Neuronal stem cell (in vitro differentiated cells): Measurements from ENCODE around the gene UMODL1.

ENCODE experiments used
- DNase-seq: peaks from one replicate; pipeline ENCODE4 v3.0.0-alpha.2; 2013; ENCODE audit warnings: low spot score
- H2AFZ ChIP-seq: one replicate; pipeline ENCODE4 v1.6.1; 2013; ENCODE audit warnings: mild to moderate bottlenecking, low read length, inconsistent platforms
- H2AK5ac ChIP-seq: 2 replicates; pipeline ENCODE4 v1.6.1; 2013; ENCODE audit warnings: low read depth, mild to moderate bottlenecking, inconsistent platforms, low read length, moderate library complexity, mixed read lengths
- H2BK120ac ChIP-seq: 2 replicates; pipeline ENCODE4 v1.6.1; 2013; ENCODE audit warnings: low read depth, mild to moderate bottlenecking, inconsistent platforms, low read length, moderate library complexity, mixed read lengths
- H2BK12ac ChIP-seq: one replicate; pipeline ENCODE4 v1.6.1; 2013; ENCODE audit warnings: low read length, inconsistent platforms
- H2BK15ac ChIP-seq: 2 replicates; pipeline ENCODE4 v1.6.1; 2013; ENCODE audit warnings: mild to moderate bottlenecking, low read length, inconsistent platforms, mixed read lengths
- H2BK5ac ChIP-seq: one replicate; pipeline ENCODE4 v1.6.1; 2013; ENCODE audit warnings: inconsistent platforms, mild to moderate bottlenecking, low read length, moderate library complexity
- H3K14ac ChIP-seq: one replicate; pipeline ENCODE4 v1.6.1; 2013; ENCODE audit warnings: low read length, inconsistent platforms
- H3K18ac ChIP-seq: 2 replicates; pipeline ENCODE4 v1.6.1; 2013; ENCODE audit warnings: low read length, inconsistent platforms
- H3K23ac ChIP-seq: 2 replicates; pipeline ENCODE4 v1.6.1; 2013; ENCODE audit warnings: low read depth, mild to moderate bottlenecking, mixed read lengths, low read length, inconsistent platforms; ENCODE audit not compliant: poor library complexity
- H3K27ac ChIP-seq: replicated peaks from 3 replicates; pipeline ENCODE4 v1.5.1; 2013; ENCODE audit warnings: low read length, inconsistent platforms
- H3K27me3 ChIP-seq, 3 experiments: 2 replicates each; pipeline ENCODE4 v1.6.1; 2013; ENCODE audit warnings: low read length in 3 of 3, mild to moderate bottlenecking in 2 of 3, inconsistent platforms in 1 of 3, low read depth in 1 of 3, mixed read lengths in 1 of 3, moderate library complexity in 1 of 3; ENCODE audit not compliant: control insufficient read depth in 3 of 3, insufficient read depth in 3 of 3
- H3K36me3 ChIP-seq, 2 donors: replicated peaks in 1 of 2; 2 replicates each; pipeline ENCODE4 v1.6.1; 2013; ENCODE audit warnings: low read length in 2 of 2; ENCODE audit not compliant: control insufficient read depth in 2 of 2, insufficient read depth in 2 of 2
- H3K4ac ChIP-seq: 2 replicates; pipeline ENCODE4 v1.6.1; 2013; ENCODE audit warnings: inconsistent platforms, mild to moderate bottlenecking, low read length, moderate library complexity
- H3K4me1 ChIP-seq, 2 donors: 1 replicate in 1 of 2; 2 replicates in 1 of 2; pipeline ENCODE4 v1.6.1; 2013; ENCODE audit warnings: low read length in 2 of 2, low read depth in 1 of 2; ENCODE audit not compliant: control insufficient read depth in 2 of 2, insufficient read depth in 1 of 2
- H3K4me2 ChIP-seq: one replicate; pipeline ENCODE4 v1.6.1; 2013; ENCODE audit warnings: mild to moderate bottlenecking, low read length, inconsistent platforms; ENCODE audit not compliant: insufficient read depth, poor library complexity, severe bottlenecking
- H3K4me3 ChIP-seq, 2 donors: 2 replicates each; pipeline ENCODE4 v1.5.1; 2013; ENCODE audit warnings: low read length in 2 of 2, mild to moderate bottlenecking in 2 of 2, inconsistent platforms in 1 of 2, moderate library complexity in 1 of 2
- H3K79me1 ChIP-seq: one replicate; pipeline ENCODE4 v1.6.1; 2013; ENCODE audit warnings: low read depth, mild to moderate bottlenecking, inconsistent platforms, low read length, moderate library complexity
- H3K9ac ChIP-seq: one replicate; pipeline ENCODE4 v1.6.1; 2013; ENCODE audit warnings: mild to moderate bottlenecking, low read depth, low read length, inconsistent platforms; ENCODE audit not compliant: poor library complexity
- H3K9me3 ChIP-seq, 2 donors: replicated peaks in 1 of 2; 2 replicates each; pipeline versions ENCODE3 to v1.6.1; 2013; ENCODE audit warnings: low read length in 2 of 2, mild to moderate bottlenecking in 2 of 2, inconsistent platforms in 1 of 2, low read depth in 1 of 2, mixed read lengths in 1 of 2, moderate library complexity in 1 of 2; ENCODE audit not compliant: control insufficient read depth in 2 of 2, insufficient read depth in 1 of 2
- H4K8ac ChIP-seq: one replicate; pipeline ENCODE4 v1.6.1; 2013; ENCODE audit warnings: low read depth, mild to moderate bottlenecking, inconsistent platforms, low read length, moderate library complexity
- H4K91ac ChIP-seq: one replicate; pipeline ENCODE4 v1.6.1; 2013; ENCODE audit warnings: low read length, low read depth, mild to moderate bottlenecking, inconsistent platforms; ENCODE audit not compliant: poor library complexity
- WGBS, 2 donors: extraction: QIAGEN DNeasy Blood & Tissue Kit; methylation state at CpG; one replicate each; pipeline ENCODE4 v1.1.7; 2013; ENCODE audit warnings: missing lambda C conversion rate in 2 of 2, mixed read lengths in 1 of 2; ENCODE audit not compliant: insufficient read length in 2 of 2, insufficient replicate concordance in 1 of 2; ENCODE audit errors: extremely low coverage in 2 of 2; 5-methylcytosine and 5-hydroxymethylcytosine counted together

The UMODL1 gene

DNA sequence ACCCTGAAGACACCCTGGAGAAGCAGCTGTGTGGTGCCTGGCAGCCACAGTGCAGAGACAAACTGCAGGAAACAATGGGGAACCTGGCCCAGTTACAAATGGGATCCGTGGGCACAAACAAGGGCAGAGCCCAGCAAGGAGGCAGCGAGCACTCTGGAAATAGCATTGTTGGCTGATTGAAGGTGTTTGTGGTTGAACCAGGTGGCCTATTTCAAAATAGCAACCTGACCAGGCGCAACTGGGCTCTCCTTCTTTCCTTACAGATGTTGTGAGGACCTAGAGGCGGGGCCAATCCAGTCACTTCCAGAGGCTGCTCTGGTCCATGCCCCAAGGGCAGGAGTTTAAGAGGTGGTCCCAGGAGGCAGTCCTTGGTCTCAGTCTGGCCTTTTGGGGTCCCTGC is 39.3 kb upstream of the UMODL1 start:
- Histone ChIP-seq H2AK5ac (no peak overlapping the region), H3K18ac (no peak overlapping the region), H3K4me1 (peaks cover 0 to 7% of the 10 kb centered on the region in 2 donors), H4K91ac (no peak overlapping the region), H3K27me3 (peaks cover 0 to 11% (median 0%) of the 10 kb centered on the region in 3 experiments), H3K14ac (no peak overlapping the region), H2AFZ (no peak overlapping the region), H2BK120ac (no peak overlapping the region), H2BK12ac (no peak overlapping the region), H3K4me3 (no peak overlapping the region), H2BK15ac (no peak overlapping the region), H3K27ac (no peak overlapping the region), H4K8ac (no peak overlapping the region), H3K79me1 (peaks cover under 1% of the 10 kb centered on the region), H3K23ac (no peak overlapping the region), H3K9me3 (peaks cover 0 to 4% of the 10 kb centered on the region in 2 donors), H2BK5ac (no peak overlapping the region), H3K4me2 (no peak overlapping the region), H3K36me3 (no peaks in the 10 kb centered on the region), H3K4ac (no peak overlapping the region), H3K9ac (no peak overlapping the region)
- WGBS, 2 donors, result no CpG with 5 or more reads among the region's 4 CpGs
- no peak for DNase-seq

DNA sequence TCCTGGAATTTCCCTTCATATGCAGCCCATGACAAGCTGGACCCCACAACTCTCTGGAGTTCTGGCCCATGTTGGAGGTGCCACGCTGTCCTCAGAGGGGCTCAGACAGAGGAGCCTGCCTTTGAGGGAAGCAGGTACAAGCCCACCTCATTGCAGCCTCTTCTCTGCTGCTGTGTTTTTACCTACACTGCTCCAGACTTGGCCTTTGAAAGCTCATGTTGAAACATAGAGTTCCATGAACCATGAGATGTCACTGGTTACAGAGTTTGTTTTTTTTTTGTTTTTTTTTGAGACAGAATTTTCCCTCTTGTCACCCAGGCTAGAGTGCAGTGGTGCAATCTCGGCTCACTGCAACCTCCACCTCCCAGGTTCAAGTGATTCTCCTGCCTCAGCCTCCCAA is 38.9 kb upstream of the UMODL1 start:
- Histone ChIP-seq H2BK15ac (no peak overlapping the region), H3K9ac (no peak overlapping the region), H3K79me1 (no peaks in the 10 kb centered on the region), H4K8ac (no peak overlapping the region), H2AK5ac (no peak overlapping the region), H3K27ac (no peak overlapping the region), H3K4me1 (peaks cover 0 to 3% of the 10 kb centered on the region in 2 donors), H3K18ac (no peak overlapping the region), H3K4me2 (no peak overlapping the region), H3K4me3 (no peak overlapping the region), H3K4ac (no peak overlapping the region), H3K27me3 (peaks cover 0 to 11% (median 0%) of the 10 kb centered on the region in 3 experiments), H3K14ac (no peak overlapping the region), H2BK5ac (no peak overlapping the region), H2BK12ac (no peak overlapping the region), H3K36me3 (no peaks in the 10 kb centered on the region), H3K23ac (no peak overlapping the region), H2AFZ (no peak overlapping the region), H3K9me3 (peaks cover 0 to under 1% of the 10 kb centered on the region in 2 donors), H2BK120ac (no peak overlapping the region), H4K91ac (no peak overlapping the region)
- no CpG with 5 or more reads among the region's 2 CpGs for WGBS, 2 donors
- no peak for DNase-seq

DNA sequence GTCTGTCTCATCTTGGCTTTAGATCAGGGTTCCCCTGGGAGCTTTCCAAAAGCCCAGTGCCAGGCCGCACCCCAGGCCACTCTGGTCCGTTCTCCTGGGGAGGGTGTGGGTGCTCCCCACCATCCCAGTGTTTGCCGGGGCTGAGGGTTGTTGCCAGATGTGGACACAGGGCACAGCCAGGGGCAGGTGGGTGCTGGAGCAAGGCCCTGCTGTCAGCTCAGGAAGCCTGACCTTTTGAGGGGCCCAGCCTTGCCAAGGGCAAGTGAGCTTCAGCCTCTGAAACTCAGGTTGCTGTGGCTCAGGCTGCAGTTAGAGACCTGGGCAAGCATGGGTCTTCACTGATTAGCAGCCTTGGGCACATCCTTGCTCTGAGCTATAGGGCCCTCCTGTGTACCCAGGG is 38.1 kb upstream of the UMODL1 start:
- H3K36me3 ChIP-seq, result no peaks in the 10 kb centered on the region
- peak overlapping the region; percentile 62 for H2BK15ac ChIP-seq
- no peaks in the 10 kb centered on the region for H3K9me3 ChIP-seq
- DNase-seq, result no peak
- H3K4me2 ChIP-seq, result no peak overlapping the region
- no peak overlapping the region for H3K4me3 ChIP-seq
- no peak overlapping the region for H3K4ac ChIP-seq
- WGBS, 2 donors, result no CpG with 5 or more reads among the region's 3 CpGs
- peak overlapping the region; percentile 85 for H2BK120ac ChIP-seq
- H3K9ac ChIP-seq, result no peak overlapping the region
- no peak overlapping the region for H2AFZ ChIP-seq
- H3K27me3 ChIP-seq, result peaks cover 0 to 11% (median 0%) of the 10 kb centered on the region in 3 experiments
- peaks cover 0 to 3% of the 10 kb centered on the region in 2 donors for H3K4me1 ChIP-seq
- no peak overlapping the region for H3K23ac ChIP-seq
- no peak overlapping the region for H2BK5ac ChIP-seq
- H3K18ac ChIP-seq, result peak overlapping the region; percentile 65
- H4K8ac ChIP-seq, result no peak overlapping the region
- peak overlapping the region; percentile 28 for H3K14ac ChIP-seq
- no peaks in the 10 kb centered on the region for H3K79me1 ChIP-seq
- peak overlapping the region; percentile 73 for H2AK5ac ChIP-seq
- no peak overlapping the region for H4K91ac ChIP-seq
- no peak overlapping the region for H3K27ac ChIP-seq
- peak overlapping the region; percentile 46 for H2BK12ac ChIP-seq

DNA sequence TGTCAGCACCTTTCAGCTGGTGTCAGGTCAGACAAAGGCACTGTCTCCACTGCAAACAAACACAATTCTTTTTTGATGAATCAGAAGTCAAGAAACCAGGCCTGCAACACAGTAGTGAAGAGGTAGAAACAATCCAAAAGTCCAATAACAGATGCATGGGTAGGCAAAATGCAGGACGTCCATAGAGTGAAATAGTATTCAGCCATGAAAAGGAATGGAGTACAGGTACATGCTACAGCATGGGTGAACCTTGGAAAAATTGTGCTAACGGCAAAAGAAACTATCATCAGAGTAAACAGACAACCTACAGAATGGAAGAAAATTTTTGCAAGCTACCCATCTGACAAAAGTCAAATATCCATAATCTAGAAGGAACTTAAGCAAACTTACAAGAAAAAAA is 34.8 kb upstream of the UMODL1 start:
- Histone ChIP-seq H3K23ac (no peak overlapping the region), H3K36me3 (no peaks in the 10 kb centered on the region), H3K79me1 (no peaks in the 10 kb centered on the region), H4K8ac (no peak overlapping the region), H2BK120ac (no peak overlapping the region), H3K4me1 (peaks cover 6 to 9% of the 10 kb centered on the region in 2 donors), H3K27ac (no peak overlapping the region), H3K4me2 (no peak overlapping the region), H3K18ac (no peak overlapping the region), H2BK12ac (no peak overlapping the region), H3K4ac (no peak overlapping the region), H2AFZ (no peak overlapping the region), H2BK15ac (no peak overlapping the region), H2BK5ac (no peak overlapping the region), H2AK5ac (no peak overlapping the region), H4K91ac (no peak overlapping the region), H3K4me3 (no peak overlapping the region), H3K9ac (no peak overlapping the region), H3K27me3 (peaks cover 0 to 5% (median 0%) of the 10 kb centered on the region in 3 experiments), H3K14ac (no peak overlapping the region), H3K9me3 (peaks cover 0 to 6% of the 10 kb centered on the region in 2 donors)
- no peak for DNase-seq
- no CpG with 5 or more reads among the region's 2 CpGs for WGBS, 2 donors
